GM20431 (cell line): ENCODE measurements around the gene ZNF512B.

Source experiments
- in situ Hi-C: fragments of 300-500 bp; cut with MseI, MboI; formaldehyde crosslinking; loops from one replicate; pipeline ENCODE4 v1.15.0; 2020; ENCODE audit warnings: low sequenced_read_pairs; ENCODE audit not compliant: unreplicated experiment

Gene ZNF512B

GRCh38 chr20:63952769-63953168 lies 17.0 kb downstream of the ZNF512B start:
- in situ Hi-C loops, result no loop called here

GRCh38 chr20:63952210-63952535 lies 17.6 kb downstream of the ZNF512B start:
- in situ Hi-C loops, result no loop called here

- in situ Hi-C loops, result no loop called here
Observed at GRCh38 chr20:63951398-63952209, 18.1 kb downstream of the ZNF512B start.

GRCh38 chr20:63950701-63951397 lies 18.9 kb downstream of the ZNF512B start:
- in situ Hi-C loops, result no loop called here

GRCh38 chr20:63947638-63948456 lies 21.9 kb downstream of the ZNF512B start:
- in situ Hi-C loops, result no loop called here

GRCh38 chr20:63946986-63947637 lies 22.6 kb downstream of the ZNF512B start:
- in situ Hi-C loops, result no loop called here

GRCh38 chr20:63945921-63946920 lies 23.5 kb downstream of the ZNF512B start:
- in situ Hi-C loops, result no loop called here

GRCh38 chr20:63945031-63945658 lies 24.6 kb downstream of the ZNF512B start:
- in situ Hi-C loops, result no loop called here

GRCh38 chr20:63944078-63944941 lies 25.4 kb downstream of the ZNF512B start:
- in situ Hi-C loops, result no loop called here

DNA sequence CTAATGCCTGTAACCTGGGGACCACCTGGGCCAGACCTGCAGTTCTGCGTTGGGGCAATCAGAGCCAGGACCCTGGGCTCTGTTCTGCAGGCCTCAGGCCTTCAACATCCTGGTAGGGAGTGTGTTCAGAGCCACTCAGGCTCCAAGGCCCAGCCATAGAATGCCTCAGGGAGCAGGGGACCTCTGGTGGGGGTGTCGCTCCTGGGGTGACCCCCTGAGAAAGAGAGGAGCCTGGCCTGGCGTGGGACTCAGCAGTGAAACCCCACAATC lies 26.0 kb downstream of the ZNF512B start:
- in situ Hi-C loops, result no loop called here

DNA sequence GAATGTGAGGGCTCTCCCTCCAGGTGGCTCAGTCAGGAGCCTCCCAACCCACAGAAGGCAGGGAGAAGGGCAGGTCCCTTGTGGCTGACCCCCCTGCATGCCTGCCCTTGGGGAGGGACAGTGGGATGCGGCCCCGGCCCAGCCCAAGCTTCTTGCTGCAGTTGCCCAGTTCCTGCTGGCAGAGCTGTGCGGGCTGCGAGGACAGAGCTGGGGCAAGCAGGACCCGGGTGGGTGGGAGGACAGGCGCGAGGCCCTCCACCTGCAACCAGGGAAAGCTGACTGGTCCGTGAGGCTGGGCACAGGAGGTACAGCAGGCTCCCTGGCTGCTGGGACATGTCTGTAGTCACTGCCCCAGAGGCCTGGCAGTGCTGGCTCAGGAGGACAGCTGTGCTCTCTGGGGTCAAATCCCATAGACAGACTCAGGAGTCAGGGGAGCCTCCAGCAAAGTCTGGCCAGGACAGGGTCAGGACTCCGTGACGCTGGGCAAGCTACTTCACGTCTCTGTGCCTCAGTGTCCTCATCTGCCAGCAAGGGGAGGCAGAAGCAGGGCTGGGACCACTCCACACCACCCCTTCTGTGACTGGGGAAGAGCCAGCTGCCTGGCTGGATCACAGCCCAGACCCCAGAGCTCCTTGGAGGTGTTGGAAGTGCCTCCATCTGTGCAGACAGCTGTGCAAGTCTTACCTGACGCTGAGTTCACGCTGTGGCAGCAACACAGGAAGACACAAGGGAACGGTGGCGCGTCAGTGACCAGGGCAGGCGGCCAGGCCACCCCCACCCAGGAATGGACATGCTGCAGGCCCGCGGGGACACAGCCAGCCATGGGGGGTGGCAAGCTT lies 26.5 kb downstream of the ZNF512B start:
- in situ Hi-C loops, result no loop called here

DNA sequence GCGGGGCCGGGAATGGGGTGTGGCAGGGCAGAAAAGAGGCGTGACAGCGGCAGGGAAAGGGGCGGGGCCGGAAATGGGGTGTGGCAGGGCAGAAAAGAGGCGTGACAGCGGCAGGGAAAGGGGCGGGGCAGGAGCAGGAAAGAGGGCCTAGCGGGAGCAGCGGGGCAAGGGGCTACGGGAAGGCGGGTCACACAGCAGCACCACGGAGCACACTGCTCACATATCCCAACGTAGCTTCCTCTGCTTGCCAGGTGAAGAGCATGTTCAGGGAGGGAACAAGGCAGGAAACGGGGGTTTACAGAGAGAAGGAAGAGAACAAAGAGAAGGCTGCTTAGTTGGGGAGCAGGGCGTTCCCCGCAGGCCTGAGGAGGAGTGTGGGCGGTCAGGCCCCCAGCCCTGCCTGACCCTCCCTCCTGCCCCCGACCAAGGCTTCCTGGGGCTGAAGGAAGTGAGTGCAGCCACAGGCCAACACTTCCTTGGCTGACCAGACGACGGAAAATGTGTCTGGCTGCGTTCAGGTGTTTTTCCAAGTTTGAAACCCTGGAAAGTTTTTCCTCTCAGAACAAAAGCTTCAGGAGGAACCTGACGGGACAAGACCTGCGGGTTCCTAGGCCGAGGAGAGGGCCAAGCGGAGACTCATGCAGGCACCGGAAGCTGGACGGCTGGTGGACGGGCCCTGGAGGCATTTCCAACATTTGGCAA lies 27.3 kb downstream of the ZNF512B start:
- in situ Hi-C loops, result no loop called here

DNA sequence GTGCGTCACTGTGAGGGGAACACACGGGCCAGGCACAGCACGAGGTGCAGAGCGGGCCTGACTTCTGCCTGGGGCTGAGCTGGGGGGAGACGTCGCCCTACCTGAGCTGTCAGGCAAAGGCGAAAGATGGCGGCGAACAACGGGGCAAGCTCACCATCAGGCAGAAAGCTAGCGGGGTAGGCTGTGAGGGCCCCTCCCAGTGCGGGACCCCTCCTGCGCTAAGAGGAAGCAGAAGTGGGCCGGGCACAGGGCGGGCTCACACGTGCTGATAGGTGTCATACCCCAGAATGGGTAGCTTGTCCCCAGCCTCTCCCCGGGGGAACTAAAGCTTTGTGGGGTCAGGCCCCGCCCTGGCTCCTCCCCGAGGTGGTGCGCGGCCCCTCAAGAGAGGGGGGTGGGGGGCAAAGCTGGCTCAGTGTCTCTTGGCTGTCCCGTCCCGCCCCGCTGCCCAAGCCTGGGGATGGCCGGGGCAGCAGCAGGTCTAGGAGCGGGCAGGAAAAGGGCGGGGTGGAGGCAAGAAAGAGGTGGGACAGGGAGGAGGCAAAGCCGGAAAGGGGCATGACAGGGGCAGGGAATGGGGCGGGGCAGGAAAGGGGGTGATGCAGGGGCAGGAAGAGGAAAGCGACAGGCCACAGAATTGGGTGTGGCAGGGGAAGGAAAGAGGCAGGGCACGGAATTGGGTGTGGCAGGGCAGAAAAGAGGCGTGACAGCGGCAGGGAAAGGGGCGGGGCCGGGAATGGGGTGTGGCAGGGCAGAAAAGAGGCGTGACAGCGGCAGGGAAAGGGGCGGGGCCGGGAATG lies 28.2 kb downstream of the ZNF512B start:
- in situ Hi-C loops, result no loop called here

DNA sequence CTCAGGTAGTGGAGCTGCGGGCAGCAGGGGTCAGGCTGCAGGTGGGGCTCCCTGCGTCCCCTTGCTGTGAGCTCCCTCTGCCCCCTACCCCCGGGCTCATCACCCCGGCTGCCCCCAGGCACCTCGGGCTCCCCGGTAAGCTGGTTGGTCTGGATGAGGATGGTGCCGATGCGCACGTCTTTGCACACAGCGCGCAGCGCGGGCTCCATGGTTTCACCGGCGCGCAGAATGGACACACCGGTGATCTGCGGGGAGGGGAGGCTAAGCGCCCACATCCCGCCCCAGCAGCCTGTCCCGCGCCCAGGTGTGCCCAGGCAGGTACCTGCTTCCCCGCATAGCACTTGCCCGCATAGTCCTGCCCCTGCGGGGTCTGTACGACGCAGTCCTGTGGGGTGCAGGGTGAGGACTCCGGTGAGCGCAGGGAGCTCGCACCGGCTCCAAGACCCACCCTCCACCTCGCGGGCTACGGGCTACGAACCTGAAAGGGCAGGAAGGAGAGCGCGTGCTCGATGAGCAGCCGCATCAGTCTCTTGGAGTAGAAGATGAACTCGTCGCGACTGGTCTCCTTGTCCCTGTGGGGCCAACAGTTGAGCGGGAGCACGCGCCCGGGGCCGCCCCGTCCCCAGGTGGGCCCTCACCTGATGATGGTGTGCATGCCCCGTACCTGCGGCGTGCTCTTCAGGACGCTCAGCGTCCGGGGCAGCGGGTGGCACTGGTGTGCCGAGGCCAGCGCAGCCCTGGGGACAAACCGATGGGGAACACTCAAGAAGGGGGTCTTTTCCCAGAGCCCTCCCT lies 29.1 kb downstream of the ZNF512B start:
- in situ Hi-C loops, result no loop called here

GRCh38 chr20:63940071-63940471 lies 29.7 kb downstream of the ZNF512B start:
- in situ Hi-C loops, result no loop called here
